IMR-90 (cell line): ENCODE results near the gene TMPRSS15.

ENCODE experiments used
- MAFK ChIP-seq: IDR thresholded peaks from 2 replicates; pipeline ENCODE4 v1.6.1; 2012; ENCODE audit warnings: low read depth, low read length, improper control_type of control experiment
- MXI1 ChIP-seq: IDR thresholded peaks from 2 replicates; pipeline ENCODE4 v1.6.1; 2012; ENCODE audit warnings: low read depth, mild to moderate bottlenecking, low read length, moderate library complexity, borderline replicate concordance
- POLR2A ChIP-seq: IDR thresholded peaks from 2 replicates; pipeline ENCODE4 v1.6.1; 2012; ENCODE audit warnings: mild to moderate bottlenecking, low read depth, low read length
- RCOR1 ChIP-seq: IDR thresholded peaks from 2 replicates; pipeline ENCODE4 v1.6.1; 2012; ENCODE audit warnings: mild to moderate bottlenecking, low read length, improper control_type of control experiment; ENCODE audit not compliant: insufficient replicate concordance
- RFX5 ChIP-seq: IDR thresholded peaks from 2 replicates; pipeline ENCODE4 v1.8.0; 2012; ENCODE audit warnings: low read depth, mild to moderate bottlenecking, low read length, moderate library complexity
- SMC3 ChIP-seq: fragments of 150-350 bp; IDR thresholded peaks from 2 replicates; pipeline ENCODE4 v1.6.1; 2016; ENCODE audit warnings: low read depth, mild to moderate bottlenecking, antibody characterized with exemption, low read length, moderate library complexity
- TF ChIP-seq, protein P1 (sequence below): conservative IDR thresholded peaks from 2 replicates; pipeline ENCODE4 v1.5.1; 2012; ENCODE audit warnings: mild to moderate bottlenecking, low read depth, low read length, improper control_type of control experiment
- TF ChIP-seq, protein P2 (sequence below): fragments of 150-350 bp; IDR thresholded peaks from 2 replicates; pipeline ENCODE4 v1.6.1; 2017; ENCODE audit warnings: mild to moderate bottlenecking, antibody characterized with exemption, low read length, low read depth

DNA sequence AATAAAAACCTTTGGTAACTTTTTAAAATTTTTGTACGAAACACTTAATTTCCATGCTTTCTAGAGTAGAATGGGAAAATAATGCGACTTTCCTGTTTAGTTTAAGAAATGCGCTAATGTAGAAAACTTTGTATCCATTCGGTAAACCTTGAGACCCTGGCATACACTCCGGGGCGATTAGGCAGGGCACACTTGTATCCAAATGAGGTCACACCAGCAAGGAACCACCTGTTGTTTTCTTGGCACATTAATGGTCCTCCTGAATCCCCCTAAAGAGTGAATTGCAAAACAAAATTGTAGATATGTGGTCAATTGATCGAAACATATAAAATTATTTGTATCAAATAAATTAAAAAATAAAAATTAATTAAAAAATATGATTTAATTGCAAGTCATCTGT lies 133.7 kb downstream of the TMPRSS15 start:
- TF ChIP-seq RCOR1 (no peak), MAFK (no peak), MXI1 (no peak), RFX5 (no peak), POLR2A (no peak), SMC3 (no peak)
- TF ChIP-seq, protein P1, sequence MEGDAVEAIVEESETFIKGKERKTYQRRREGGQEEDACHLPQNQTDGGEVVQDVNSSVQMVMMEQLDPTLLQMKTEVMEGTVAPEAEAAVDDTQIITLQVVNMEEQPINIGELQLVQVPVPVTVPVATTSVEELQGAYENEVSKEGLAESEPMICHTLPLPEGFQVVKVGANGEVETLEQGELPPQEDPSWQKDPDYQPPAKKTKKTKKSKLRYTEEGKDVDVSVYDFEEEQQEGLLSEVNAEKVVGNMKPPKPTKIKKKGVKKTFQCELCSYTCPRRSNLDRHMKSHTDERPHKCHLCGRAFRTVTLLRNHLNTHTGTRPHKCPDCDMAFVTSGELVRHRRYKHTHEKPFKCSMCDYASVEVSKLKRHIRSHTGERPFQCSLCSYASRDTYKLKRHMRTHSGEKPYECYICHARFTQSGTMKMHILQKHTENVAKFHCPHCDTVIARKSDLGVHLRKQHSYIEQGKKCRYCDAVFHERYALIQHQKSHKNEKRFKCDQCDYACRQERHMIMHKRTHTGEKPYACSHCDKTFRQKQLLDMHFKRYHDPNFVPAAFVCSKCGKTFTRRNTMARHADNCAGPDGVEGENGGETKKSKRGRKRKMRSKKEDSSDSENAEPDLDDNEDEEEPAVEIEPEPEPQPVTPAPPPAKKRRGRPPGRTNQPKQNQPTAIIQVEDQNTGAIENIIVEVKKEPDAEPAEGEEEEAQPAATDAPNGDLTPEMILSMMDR = no peak
- TF ChIP-seq, protein P2, sequence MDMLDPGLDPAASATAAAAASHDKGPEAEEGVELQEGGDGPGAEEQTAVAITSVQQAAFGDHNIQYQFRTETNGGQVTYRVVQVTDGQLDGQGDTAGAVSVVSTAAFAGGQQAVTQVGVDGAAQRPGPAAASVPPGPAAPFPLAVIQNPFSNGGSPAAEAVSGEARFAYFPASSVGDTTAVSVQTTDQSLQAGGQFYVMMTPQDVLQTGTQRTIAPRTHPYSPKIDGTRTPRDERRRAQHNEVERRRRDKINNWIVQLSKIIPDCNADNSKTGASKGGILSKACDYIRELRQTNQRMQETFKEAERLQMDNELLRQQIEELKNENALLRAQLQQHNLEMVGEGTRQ = no peak
